NT2/D1 (cell line): ENCODE measurements around the gene TAS2R60.

Source experiments
- SUZ12 ChIP-seq: IDR thresholded peaks from 2 replicates; pipeline ENCODE4 v1.6.1; 2011; ENCODE audit not compliant: insufficient read length, insufficient read depth; ENCODE audit errors: extremely low read depth
- YY1 ChIP-seq: IDR thresholded peaks from 2 replicates; pipeline ENCODE4 v1.6.1; 2011; ENCODE audit not compliant: insufficient read length, insufficient read depth

DNA sequence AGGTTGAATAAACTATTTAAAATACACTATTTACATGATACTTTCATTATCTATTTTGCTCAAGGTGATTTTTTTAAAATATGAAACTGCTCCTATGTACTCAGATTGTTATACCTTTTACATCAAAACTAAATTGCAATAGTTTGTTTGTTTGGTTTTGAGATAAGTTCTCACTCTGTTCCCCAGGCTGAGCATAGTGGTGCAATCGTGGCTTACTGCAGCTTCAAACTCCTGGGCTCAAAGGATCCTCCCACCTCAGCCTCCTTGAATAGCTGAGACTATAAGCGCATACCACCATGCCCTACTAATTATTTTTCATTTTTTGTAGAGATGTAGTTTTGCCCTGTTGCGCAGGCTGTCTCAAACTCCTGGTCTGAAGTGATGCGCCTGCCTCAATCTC is 12.7 kb downstream of the TAS2R60 start:
- TF ChIP-seq SUZ12: no peak
- no peak for TF ChIP-seq YY1
